Measurements from ENCODE around the gene NEU4. TPM values are rescaled to one million over a fixed set of nuclear protein-coding genes. Genes with fewer than 3 reads are reported as not detected.

Gene NEU4
- total RNA-seq, 2 donors from 2014 or later, result 1.2 TPM

DNA sequence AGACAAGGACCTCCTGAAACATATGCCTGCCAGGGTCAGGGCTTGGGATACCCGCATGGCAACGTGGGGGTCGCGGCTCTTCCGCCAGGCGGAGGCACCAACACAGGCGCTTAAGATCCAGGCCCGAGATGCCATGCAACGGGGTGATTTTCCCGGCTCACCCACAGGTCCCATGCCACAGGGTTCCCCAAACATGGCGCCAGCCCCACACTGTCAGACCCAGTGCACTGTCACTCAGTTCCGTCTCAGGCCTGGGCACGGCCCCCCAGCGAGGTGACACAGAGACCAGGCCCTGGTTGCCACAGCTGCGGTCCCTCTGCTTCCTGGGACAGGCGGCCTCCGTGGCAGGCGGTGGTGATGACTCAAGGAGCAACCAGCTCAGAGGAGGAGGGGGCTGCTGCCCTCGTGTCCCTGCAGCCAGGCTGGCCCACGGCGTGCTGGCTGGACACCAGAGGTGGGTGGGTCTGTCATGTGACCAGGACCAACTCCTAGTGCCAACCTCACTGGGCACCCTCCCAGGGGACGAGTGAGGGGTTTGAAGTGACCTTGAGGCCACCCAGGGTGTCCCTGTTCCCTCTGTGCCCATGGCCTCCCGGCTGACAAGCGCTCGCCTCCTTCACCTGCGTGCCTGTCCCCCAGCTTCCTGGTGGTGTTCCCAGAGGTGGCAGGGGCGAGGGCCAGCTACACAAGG is 44.8 kb downstream of the NEU4 start:
- TF ChIP-seq CTCF (conservative IDR thresholded peaks at IDR 0.05), result no peak
- H3K4me3 Mint-ChIP-seq, result no peak overlapping the region
- Histone ChIP-seq H3K27me3 (ENCODE audit: control insufficient read depth, insufficient read depth, low read length, poor library complexity, severe bottlenecking) (no peaks in the 10 kb centered on the region), H3K9ac (ENCODE audit: extremely low read depth, low read length, poor library complexity, severe bottlenecking) (no peak overlapping the region), H3K27ac (ENCODE audit: low read depth, low read length) (no peak overlapping the region), H3K4me1 (ENCODE audit: control insufficient read depth, insufficient read depth, low read length) (no peaks in the 10 kb centered on the region), H3K9me3 (ENCODE audit: control insufficient read depth, low read length) (no peaks in the 10 kb centered on the region), H3K4me3 (ENCODE audit: low read length) (no peak overlapping the region), H3K36me3 (ENCODE audit: control insufficient read depth, insufficient read depth, low read length) (no peaks in the 10 kb centered on the region)
- H3K27ac Mint-ChIP-seq, result no peak overlapping the region
- H3K36me3 Mint-ChIP-seq (ENCODE audit: low read depth), result no peaks in the 10 kb centered on the region
- peaks cover under 1% of the 10 kb centered on the region for H3K27me3 Mint-ChIP-seq (ENCODE audit: insufficient read depth)
- H3K4me1 Mint-ChIP-seq, result no peaks in the 10 kb centered on the region
- no peaks in the 10 kb centered on the region for H3K9me3 Mint-ChIP-seq
- 87 to 91% methylated on average over 20 to 27 of the region's 27 CpGs for WGBS, 2 experiments (ENCODE audit: insufficient coverage in 1 of 2, insufficient read length in 1 of 2)
- no peak for DNase-seq

- H3K9ac ChIP-seq (ENCODE audit: extremely low read depth, low read length, poor library complexity, severe bottlenecking), result no peak overlapping the region
- TF ChIP-seq CTCF (conservative IDR thresholded peaks at IDR 0.05), result no peak
- no peak for DNase-seq
- 87 to 94% methylated on average over 9 to 21 of the region's 21 CpGs for WGBS, 2 experiments (ENCODE audit: insufficient coverage in 1 of 2, insufficient read length in 1 of 2)
- H3K27me3 ChIP-seq (ENCODE audit: control insufficient read depth, insufficient read depth, low read length, poor library complexity, severe bottlenecking), result no peaks in the 10 kb centered on the region
- no peak overlapping the region for H3K27ac ChIP-seq (ENCODE audit: low read depth, low read length)
- Mint-ChIP-seq H3K27ac (no peak overlapping the region), H3K27me3 (ENCODE audit: insufficient read depth) (no peaks in the 10 kb centered on the region), H3K9me3 (no peaks in the 10 kb centered on the region), H3K4me3 (no peak overlapping the region), H3K36me3 (ENCODE audit: low read depth) (no peaks in the 10 kb centered on the region), H3K4me1 (no peaks in the 10 kb centered on the region)
- H3K4me1 ChIP-seq (ENCODE audit: control insufficient read depth, insufficient read depth, low read length), result no peaks in the 10 kb centered on the region
- no peaks in the 10 kb centered on the region for H3K36me3 ChIP-seq (ENCODE audit: control insufficient read depth, insufficient read depth, low read length)
- H3K4me3 ChIP-seq (ENCODE audit: low read length), result no peak overlapping the region
- no peaks in the 10 kb centered on the region for H3K9me3 ChIP-seq (ENCODE audit: control insufficient read depth, low read length)
These were observed 45.6 kb downstream of the NEU4 start for GRCh38 chr2:241854342-241855244.

DNA sequence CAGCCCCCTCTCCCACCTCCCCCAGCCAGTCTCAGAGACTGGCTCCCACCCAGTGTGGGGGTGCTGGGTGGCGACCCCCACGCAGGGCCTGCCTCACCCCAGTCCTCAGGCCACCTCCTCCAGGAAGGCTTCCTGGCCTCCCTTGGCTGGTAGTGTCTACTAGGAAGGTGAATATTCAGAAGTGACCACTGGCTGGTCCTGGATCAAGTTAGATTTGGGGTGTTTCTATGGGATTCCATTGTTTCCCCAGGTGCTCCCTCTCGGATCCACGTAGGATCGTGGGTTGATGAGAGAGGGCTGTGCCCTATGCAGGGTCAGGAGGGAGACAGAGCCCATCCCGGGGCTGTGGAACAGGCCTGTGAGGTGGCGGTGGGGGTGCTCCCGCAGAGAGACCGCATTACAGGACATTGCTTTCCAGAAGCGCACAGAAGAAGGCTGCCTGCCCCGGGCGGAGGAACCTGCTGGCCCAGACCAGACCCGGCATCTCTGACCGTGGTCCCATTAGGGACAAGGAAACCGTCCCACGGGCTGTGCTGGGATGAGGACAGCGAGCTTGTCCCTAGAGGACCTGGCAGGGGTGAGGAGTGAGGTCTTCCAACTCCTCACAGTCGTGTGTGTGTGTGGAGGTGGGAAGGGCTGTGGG is 46.4 kb downstream of the NEU4 start:
- no peaks in the 10 kb centered on the region for H3K4me1 Mint-ChIP-seq
- no peaks in the 10 kb centered on the region for H3K36me3 Mint-ChIP-seq (ENCODE audit: low read depth)
- Histone ChIP-seq H3K36me3 (ENCODE audit: control insufficient read depth, insufficient read depth, low read length) (no peaks in the 10 kb centered on the region), H3K9ac (ENCODE audit: extremely low read depth, low read length, poor library complexity, severe bottlenecking) (no peak overlapping the region), H3K9me3 (ENCODE audit: control insufficient read depth, low read length) (no peaks in the 10 kb centered on the region), H3K27ac (ENCODE audit: low read depth, low read length) (no peak overlapping the region), H3K4me1 (ENCODE audit: control insufficient read depth, insufficient read depth, low read length) (no peaks in the 10 kb centered on the region), H3K27me3 (ENCODE audit: control insufficient read depth, insufficient read depth, low read length, poor library complexity, severe bottlenecking) (no peaks in the 10 kb centered on the region), H3K4me3 (ENCODE audit: low read length) (no peak overlapping the region)
- no peak overlapping the region for H3K27ac Mint-ChIP-seq
- no peak for TF ChIP-seq CTCF (conservative IDR thresholded peaks at IDR 0.05)
- H3K4me3 Mint-ChIP-seq, result no peak overlapping the region
- no peaks in the 10 kb centered on the region for H3K9me3 Mint-ChIP-seq
- no peaks in the 10 kb centered on the region for H3K27me3 Mint-ChIP-seq (ENCODE audit: insufficient read depth)
- WGBS, 2 experiments (ENCODE audit: insufficient coverage in 1 of 2, insufficient read length in 1 of 2), result 91 to 97% methylated on average over 10 to 18 of the region's 18 CpGs
- DNase-seq, result no peak

All from endodermal cell (in vitro differentiated cells).